Osteocyte (in vitro differentiated cells): ENCODE data around the gene GNAQ. TPM values are rescaled to one million over a fixed set of nuclear protein-coding genes. Genes with fewer than 3 reads are reported as not detected.

Experiments used
- DNase-seq: peaks from one replicate; pipeline ENCODE4 v3.0.0; 2021; ENCODE audit warnings: mixed read lengths; ENCODE audit not compliant: unreplicated experiment; ENCODE audit errors: extremely low spot score
- H3K27ac Mint-ChIP-seq: one replicate; pipeline ENCODE4 v1.8.0; 2021; ENCODE audit warnings: mild to moderate bottlenecking, mixed read lengths; ENCODE audit not compliant: unreplicated experiment
- H3K27me3 Mint-ChIP-seq: one replicate; pipeline ENCODE4 v1.8.0; 2021; ENCODE audit warnings: mixed read lengths; ENCODE audit not compliant: unreplicated experiment
- H3K36me3 Mint-ChIP-seq: one replicate; pipeline ENCODE4 v1.8.0; 2021; ENCODE audit warnings: mixed read lengths; ENCODE audit not compliant: unreplicated experiment
- H3K4me1 Mint-ChIP-seq: one replicate; pipeline ENCODE4 v1.8.0; 2021; ENCODE audit warnings: mixed read lengths; ENCODE audit not compliant: unreplicated experiment
- H3K4me3 Mint-ChIP-seq: one replicate; pipeline ENCODE4 v1.8.0; 2021; ENCODE audit warnings: mild to moderate bottlenecking, moderate library complexity, mixed read lengths; ENCODE audit not compliant: unreplicated experiment
- H3K9me3 Mint-ChIP-seq: one replicate; pipeline ENCODE4 v1.8.0; 2021; ENCODE audit warnings: mixed read lengths; ENCODE audit not compliant: unreplicated experiment
- total RNA-seq: library from RNA; stranded (reverse); gene quantifications from 2 replicates; pipeline ENCODE4 v1.2.1, GENCODE V29; 2021
- TF ChIP-seq, protein P1 (sequence below): fragments of 200-600 bp; sonication (generic); IDR thresholded peaks from 2 replicates; pipeline ENCODE4 v1.5.0; 2021; ENCODE audit warnings: antibody characterized with exemption, mild to moderate bottlenecking, moderate library complexity

The GNAQ gene
- total RNA-seq, 1 donor from 2014 or later = 65.9 TPM

DNA sequence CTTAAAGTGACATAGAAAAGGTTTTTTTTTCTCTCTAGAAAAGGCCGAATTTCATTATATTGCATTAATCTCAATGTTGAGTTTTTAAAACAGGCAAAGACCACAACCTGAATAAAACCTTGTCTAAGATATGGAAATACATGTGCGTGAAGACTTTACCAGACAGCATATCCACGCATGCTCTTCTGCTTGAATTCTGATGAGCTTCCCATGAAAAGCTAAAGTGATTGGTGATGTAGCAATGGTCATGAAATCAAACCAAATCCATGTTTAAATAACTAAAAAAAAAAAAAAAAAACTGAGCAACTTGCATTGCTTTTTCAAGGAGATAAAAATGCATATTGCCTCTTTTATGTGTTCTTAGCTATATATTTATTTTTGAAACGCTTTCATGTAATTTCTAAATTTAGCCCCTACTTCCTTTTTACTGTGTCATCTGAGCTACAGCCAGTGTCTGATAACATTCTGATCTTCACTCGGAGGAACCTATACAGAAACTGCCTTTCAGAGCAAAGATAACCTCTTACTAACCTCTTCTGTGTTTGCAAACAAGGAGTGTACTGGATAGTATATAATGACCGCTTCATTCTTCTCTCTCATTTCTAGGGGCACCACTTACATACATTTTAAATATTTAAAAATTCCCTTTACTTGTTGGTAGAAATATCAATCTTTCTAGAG, 204.4 kb downstream of the GNAQ start:
- peaks cover 3% of the 10 kb centered on the region for H3K36me3 Mint-ChIP-seq
- TF ChIP-seq, protein P1, sequence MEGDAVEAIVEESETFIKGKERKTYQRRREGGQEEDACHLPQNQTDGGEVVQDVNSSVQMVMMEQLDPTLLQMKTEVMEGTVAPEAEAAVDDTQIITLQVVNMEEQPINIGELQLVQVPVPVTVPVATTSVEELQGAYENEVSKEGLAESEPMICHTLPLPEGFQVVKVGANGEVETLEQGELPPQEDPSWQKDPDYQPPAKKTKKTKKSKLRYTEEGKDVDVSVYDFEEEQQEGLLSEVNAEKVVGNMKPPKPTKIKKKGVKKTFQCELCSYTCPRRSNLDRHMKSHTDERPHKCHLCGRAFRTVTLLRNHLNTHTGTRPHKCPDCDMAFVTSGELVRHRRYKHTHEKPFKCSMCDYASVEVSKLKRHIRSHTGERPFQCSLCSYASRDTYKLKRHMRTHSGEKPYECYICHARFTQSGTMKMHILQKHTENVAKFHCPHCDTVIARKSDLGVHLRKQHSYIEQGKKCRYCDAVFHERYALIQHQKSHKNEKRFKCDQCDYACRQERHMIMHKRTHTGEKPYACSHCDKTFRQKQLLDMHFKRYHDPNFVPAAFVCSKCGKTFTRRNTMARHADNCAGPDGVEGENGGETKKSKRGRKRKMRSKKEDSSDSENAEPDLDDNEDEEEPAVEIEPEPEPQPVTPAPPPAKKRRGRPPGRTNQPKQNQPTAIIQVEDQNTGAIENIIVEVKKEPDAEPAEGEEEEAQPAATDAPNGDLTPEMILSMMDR = no peak
- DNase-seq = no peak
- H3K27me3 Mint-ChIP-seq = no peaks in the 10 kb centered on the region
- peaks cover 17% of the 10 kb centered on the region for H3K4me1 Mint-ChIP-seq
- no peak overlapping the region for H3K4me3 Mint-ChIP-seq
- H3K9me3 Mint-ChIP-seq = no peaks in the 10 kb centered on the region
- no peak overlapping the region for H3K27ac Mint-ChIP-seq

DNA sequence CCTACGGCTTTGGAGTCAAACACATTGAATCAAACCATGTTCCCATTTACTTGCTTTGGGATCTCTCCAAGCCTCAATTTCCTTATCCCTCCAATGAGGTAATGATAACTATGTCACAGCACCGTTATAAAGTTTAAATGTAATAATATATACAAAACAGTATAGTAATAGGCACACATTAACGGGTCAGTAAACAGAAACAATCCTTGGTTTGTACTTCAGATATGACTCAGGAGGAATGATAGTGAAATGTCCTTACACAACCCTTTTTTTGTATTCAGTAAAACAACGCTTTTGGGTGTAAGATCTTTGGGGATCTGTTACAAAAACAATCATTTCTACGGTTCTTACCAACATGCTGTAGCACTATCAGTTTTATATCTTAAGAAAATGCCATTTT, 205.0 kb downstream of the GNAQ start:
- H3K27ac Mint-ChIP-seq = no peak overlapping the region
- no peak overlapping the region for H3K4me3 Mint-ChIP-seq
- peaks cover 19% of the 10 kb centered on the region for H3K4me1 Mint-ChIP-seq
- no peaks in the 10 kb centered on the region for H3K9me3 Mint-ChIP-seq
- H3K36me3 Mint-ChIP-seq = no peaks in the 10 kb centered on the region
- no peak for DNase-seq
- H3K27me3 Mint-ChIP-seq = no peaks in the 10 kb centered on the region
- TF ChIP-seq, protein P1 = no peak

DNA sequence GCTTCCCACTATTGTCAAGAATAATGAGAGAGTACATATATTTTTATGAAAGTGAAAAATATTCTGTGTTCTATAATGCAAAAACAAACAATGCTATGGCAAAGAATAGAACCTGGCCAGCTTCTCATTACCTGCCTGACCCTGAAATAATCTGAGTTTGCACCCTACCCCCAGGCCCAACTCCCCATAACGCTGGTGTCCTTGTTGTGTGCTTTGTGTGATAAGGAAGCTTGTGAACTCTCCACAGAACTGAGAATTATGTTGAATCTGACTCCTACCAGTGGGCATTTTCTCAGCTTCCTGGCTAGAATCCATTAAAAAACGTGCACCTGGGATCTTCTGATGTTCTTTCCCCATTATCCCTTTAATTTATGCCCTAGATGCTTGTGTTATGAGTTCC, 205.5 kb downstream of the GNAQ start:
- TF ChIP-seq, protein P1 = no peak
- Mint-ChIP-seq H3K9me3 (no peaks in the 10 kb centered on the region), H3K27ac (no peak overlapping the region)

DNA sequence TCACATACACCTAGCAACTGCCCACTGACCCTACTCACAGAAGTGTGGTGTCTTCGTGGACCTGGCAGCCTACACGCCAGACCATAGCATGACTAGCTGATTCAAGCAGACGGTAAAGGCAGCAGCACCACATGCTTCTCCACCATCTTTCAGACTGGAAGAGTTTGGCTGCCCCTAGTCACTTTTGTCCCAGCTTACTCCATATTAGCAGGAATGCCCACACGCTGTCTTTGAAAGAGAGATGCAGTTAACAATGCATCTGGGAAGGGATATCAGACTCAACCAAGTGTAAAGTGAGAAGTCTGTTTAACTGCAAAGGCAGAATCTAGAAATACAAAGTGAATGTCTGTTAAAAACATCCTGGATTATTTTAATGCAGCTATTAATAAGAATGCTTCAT, 206.2 kb downstream of the GNAQ start:
- Mint-ChIP-seq H3K36me3 (no peaks in the 10 kb centered on the region), H3K27ac (no peak overlapping the region), H3K4me3 (no peak overlapping the region), H3K9me3 (no peaks in the 10 kb centered on the region), H3K4me1 (peaks cover 22% of the 10 kb centered on the region), H3K27me3 (no peaks in the 10 kb centered on the region)
- TF ChIP-seq, protein P1 = no peak
- no peak for DNase-seq

More for the DNA sequence above, 205.5 kb downstream of the GNAQ start:
- no peaks in the 10 kb centered on the region for H3K27me3 Mint-ChIP-seq
- H3K4me1 Mint-ChIP-seq = peaks cover 20% of the 10 kb centered on the region
- no peaks in the 10 kb centered on the region for H3K36me3 Mint-ChIP-seq
- DNase-seq = no peak
- no peak overlapping the region for H3K4me3 Mint-ChIP-seq

DNA sequence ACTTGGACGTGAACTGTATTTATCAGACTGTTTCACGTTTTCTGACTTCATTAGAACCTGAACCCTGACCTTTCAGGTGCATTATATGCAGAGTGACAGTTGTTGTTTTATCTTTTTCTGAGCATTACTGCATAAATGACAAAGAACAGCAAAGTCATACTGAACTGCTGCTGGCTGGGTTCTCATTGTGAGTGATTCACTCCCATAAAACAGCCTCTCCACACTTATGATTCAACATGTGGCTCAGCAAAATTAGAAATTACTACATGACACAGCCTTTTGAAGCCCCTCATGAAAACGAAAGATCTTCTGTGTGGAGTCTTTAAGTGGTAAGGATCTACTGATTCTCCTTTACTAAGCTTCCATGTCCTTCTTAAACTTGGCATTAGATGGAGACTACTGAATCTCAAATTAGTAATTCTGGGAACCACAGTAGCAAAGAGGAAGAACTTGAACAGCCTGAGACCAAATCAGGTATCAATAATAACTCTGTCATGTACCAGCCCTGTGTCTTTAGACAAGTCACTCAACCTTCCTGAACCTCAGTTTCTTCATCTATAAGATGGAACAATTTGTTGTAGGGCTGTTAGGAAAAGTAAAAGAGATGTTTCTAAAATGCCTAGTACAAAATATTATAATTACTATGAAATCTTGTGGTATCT, 211.2 kb downstream of the GNAQ start:
- no peak overlapping the region for H3K4me3 Mint-ChIP-seq
- TF ChIP-seq, protein P1 = no peak
- no peak overlapping the region for H3K27ac Mint-ChIP-seq
- peaks cover 30% of the 10 kb centered on the region for H3K4me1 Mint-ChIP-seq
- no peaks in the 10 kb centered on the region for H3K9me3 Mint-ChIP-seq
- H3K27me3 Mint-ChIP-seq = no peaks in the 10 kb centered on the region
- no peaks in the 10 kb centered on the region for H3K36me3 Mint-ChIP-seq
- DNase-seq = no peak
